GM23338 (cell line): ENCODE measurements around the gene ZNF483. TPM values are rescaled to one million over a fixed set of nuclear protein-coding genes. Genes with fewer than 3 reads are reported as not detected.

ENCODE experiments used
- ATAC-seq: fragments of 200-7000 bp; cut with Tn5 transposase; 3 replicates; pipeline ENCODE4 v1.9.1; 2020
- DNase-seq: peaks from one replicate; pipeline ENCODE4 v3.0.0-alpha.2; 2015; ENCODE audit warnings: low spot score
- H2AFZ ChIP-seq: fragments of 200-600 bp; sonication (generic); 2 replicates; pipeline ENCODE4 v1.8.0; 2016; ENCODE audit warnings: antibody characterized with exemption, mild to moderate bottlenecking, moderate library complexity
- H3F3A ChIP-seq: fragments of 200-600 bp; sonication (generic); replicated peaks from 2 replicates; pipeline ENCODE4 v1.8.0; 2017; ENCODE audit warnings: antibody characterized with exemption, mixed run types, low read depth
- H3K27ac ChIP-seq: fragments of 200-600 bp; sonication (generic); 2 replicates; pipeline ENCODE4 v1.6.1; 2016; ENCODE audit warnings: low read depth
- H3K27me3 ChIP-seq: fragments of 200-600 bp; sonication (generic); 2 replicates; pipeline ENCODE4 v1.8.0; 2016; ENCODE audit warnings: mild to moderate bottlenecking, mixed run types, moderate library complexity; ENCODE audit not compliant: insufficient read depth
- H3K36me3 ChIP-seq: fragments of 200-600 bp; sonication (generic); 2 replicates; pipeline ENCODE4 v1.8.0; 2016; ENCODE audit warnings: mild to moderate bottlenecking; ENCODE audit not compliant: insufficient read depth
- H3K4me1 ChIP-seq: fragments of 200-600 bp; sonication (generic); 2 replicates; pipeline ENCODE4 v1.8.0; 2016; ENCODE audit warnings: mild to moderate bottlenecking, moderate library complexity; ENCODE audit not compliant: insufficient read depth
- H3K4me2 ChIP-seq: fragments of 200-600 bp; sonication (generic); 2 replicates; pipeline ENCODE4 v1.7.1; 2017; ENCODE audit warnings: mixed run types
- H3K4me3 ChIP-seq: fragments of 200-600 bp; sonication (generic); 2 replicates; pipeline ENCODE4 v1.6.1; 2016; ENCODE audit warnings: mixed run types
- H3K79me2 ChIP-seq: fragments of 200-600 bp; sonication (generic); replicated peaks from 2 replicates; pipeline ENCODE4 v1.8.0; 2017; ENCODE audit warnings: mild to moderate bottlenecking; ENCODE audit not compliant: insufficient read depth
- H3K9me2 ChIP-seq: fragments of 200-600 bp; sonication (generic); 2 replicates; pipeline ENCODE4 v1.8.0; 2017; ENCODE audit not compliant: insufficient read depth
- H4K20me1 ChIP-seq: fragments of 200-600 bp; sonication (generic); replicated peaks from 2 replicates; pipeline ENCODE4 v1.8.0; 2017; ENCODE audit warnings: mild to moderate bottlenecking; ENCODE audit not compliant: insufficient read depth
- H3K27ac Mint-ChIP-seq: 2 replicates; pipeline ENCODE4 v1.8.0; 2020; ENCODE audit warnings: inconsistent platforms, mild to moderate bottlenecking, moderate library complexity, mixed read lengths
- H3K27me3 Mint-ChIP-seq: 3 replicates; pipeline ENCODE4 v1.8.0; 2022; ENCODE audit warnings: low read depth, mild to moderate bottlenecking, moderate library complexity, mixed read lengths, inconsistent platforms; ENCODE audit not compliant: insufficient read depth, poor library complexity
- H3K36me3 Mint-ChIP-seq: 3 replicates; pipeline ENCODE4 v1.8.0; 2021; ENCODE audit warnings: low read depth, mild to moderate bottlenecking, inconsistent platforms, moderate library complexity, mixed read lengths
- H3K4me1 Mint-ChIP-seq: 3 replicates; pipeline ENCODE4 v1.8.0; 2020; ENCODE audit warnings: mild to moderate bottlenecking, inconsistent platforms, mixed read lengths
- H3K4me3 Mint-ChIP-seq: 3 replicates; pipeline ENCODE4 v1.8.0; 2021; ENCODE audit warnings: moderate library complexity, mild to moderate bottlenecking, inconsistent platforms, mixed read lengths
- H3K9me3 Mint-ChIP-seq: 3 replicates; pipeline ENCODE4 v1.8.0; 2020; ENCODE audit warnings: moderate library complexity, mild to moderate bottlenecking, inconsistent platforms, mixed read lengths
- CTCF ChIP-seq, 2 experiments: fragments of 200-600 bp in 1 of 2; sonication (generic) in 1 of 2; conservative IDR thresholded peaks; 2 replicates each; pipeline versions ENCODE4 v1.5.1 to v1.6.1; 2016 to 2017; ENCODE audit warnings: antibody characterized with exemption in 2 of 2, low read depth in 2 of 2, mild to moderate bottlenecking in 2 of 2, moderate library complexity in 1 of 2
- EZH2 ChIP-seq: fragments of 200-600 bp; sonication (generic); IDR thresholded peaks from one replicate; pipeline ENCODE4 v1.8.0; 2017; ENCODE audit warnings: antibody characterized with exemption, mild to moderate bottlenecking, low read depth; ENCODE audit not compliant: unreplicated experiment
- JUNB ChIP-seq: IDR thresholded peaks from one replicate; pipeline ENCODE4 v1.6.1; 2016; ENCODE audit warnings: antibody characterized with exemption; ENCODE audit not compliant: unreplicated experiment
- REST ChIP-seq: IDR thresholded peaks from one replicate; pipeline ENCODE4 v1.6.1; 2018; ENCODE audit warnings: antibody characterized with exemption; ENCODE audit not compliant: unreplicated experiment
- ZNF331 ChIP-seq: fragments of 250-450 bp; sonication (Bioruptor Pico); IDR thresholded peaks from 2 replicates; pipeline ENCODE4 v1.5.0; 2020; ENCODE audit warnings: low read depth, mild to moderate bottlenecking, moderate library complexity
- ZNF462 ChIP-seq: fragments of 250-450 bp; sonication (Bioruptor Pico); IDR thresholded peaks from 2 replicates; pipeline ENCODE4 v1.5.0; 2020; ENCODE audit warnings: mild to moderate bottlenecking, moderate library complexity
- polyA plus RNA-seq: library from polyadenylated mRNA; unstranded; fragments of >200 nt; fragmentation: Nextera tagmentation; extraction: Ambion mirVana; gene quantifications from 2 replicates; pipeline ENCODE4 v1.2.1, GENCODE V29; 2016
- total RNA-seq: library from RNA; depleted of rRNA; stranded (reverse); fragments of >200 nt; shearing (Covaris generic); gene quantifications from 2 replicates; pipeline ENCODE4 v1.2.3, GENCODE V29; 2014

ZNF483 gene
- total and polyA plus RNA-seq, 2 experiments from 2014 or later = 9.7 to 112 TPM

- Mint-ChIP-seq H3K4me1 (no peaks in the 10 kb centered on the region), H3K4me3 (no peak overlapping the region), H3K27ac (no peak overlapping the region), H3K36me3 (peaks cover 82% of the 10 kb centered on the region), H3K27me3 (peaks cover 5% of the 10 kb centered on the region), H3K9me3 (peaks cover 19% of the 10 kb centered on the region)
- Histone ChIP-seq H3K36me3 (peaks cover 20% of the 10 kb centered on the region), H3K9me2 (no peaks in the 10 kb centered on the region), H4K20me1 (no peaks in the 10 kb centered on the region; the same call in 1 of the 2 replicates), H3K4me1 (no peaks in the 10 kb centered on the region), H3K79me2 (no peaks in the 10 kb centered on the region), H3K4me3 (no peak overlapping the region), H3K4me2 (no peak overlapping the region), H3K27me3 (no peaks in the 10 kb centered on the region), H2AFZ (no peak overlapping the region), H3F3A (no peaks in the 10 kb centered on the region), H3K27ac (no peak overlapping the region)
- DNase-seq (no peak), ATAC-seq (no peak)
- no peak for TF ChIP-seq EZH2
- TF ChIP-seq ZNF331 (CRISPR knock-in tag) = no peak
- no peak for TF ChIP-seq CTCF (conservative IDR thresholded peaks at IDR 0.05; ENCODE audit: low read depth in 2 of 2)
Observed at GRCh38 chr9:111572950-111573604, 48.1 kb downstream of the ZNF483 start.

GRCh38 chr9:111582888-111583287 is 57.9 kb downstream of the ZNF483 start:
- no peaks in the 10 kb centered on the region for H4K20me1 ChIP-seq
- no peaks in the 10 kb centered on the region for H3K4me1 ChIP-seq
- H3K36me3 Mint-ChIP-seq = peaks cover 32% of the 10 kb centered on the region
- H3K27me3 Mint-ChIP-seq = no peaks in the 10 kb centered on the region
- no peaks in the 10 kb centered on the region for H3F3A ChIP-seq
- no peak for DNase-seq
- no peaks in the 10 kb centered on the region for H3K9me3 Mint-ChIP-seq
- no peak overlapping the region for H3K27ac ChIP-seq
- H3K36me3 ChIP-seq = peaks cover 5% of the 10 kb centered on the region; the same call in 1 of the 2 replicates
- H3K4me3 Mint-ChIP-seq = no peak overlapping the region
- no peaks in the 10 kb centered on the region for H3K79me2 ChIP-seq
- H3K4me2 ChIP-seq = no peak overlapping the region
- no peaks in the 10 kb centered on the region for H3K4me1 Mint-ChIP-seq
- H3K27ac Mint-ChIP-seq = no peak overlapping the region
- H3K4me3 ChIP-seq = no peak overlapping the region
- no peaks in the 10 kb centered on the region; the same call in 1 of the 2 replicates for H3K9me2 ChIP-seq
- no peaks in the 10 kb centered on the region for H3K27me3 ChIP-seq
- ATAC-seq = no peak
- H2AFZ ChIP-seq = no peak overlapping the region
- no peak for TF ChIP-seq CTCF (conservative IDR thresholded peaks at IDR 0.05; ENCODE audit: low read depth in 2 of 2)
- no peak for TF ChIP-seq EZH2
- no peak for TF ChIP-seq REST
- TF ChIP-seq JUNB = no peak
- TF ChIP-seq ZNF462 (CRISPR knock-in tag) = no peak
